ENCODE results near the gene GORAB.

The GORAB gene

DNA sequence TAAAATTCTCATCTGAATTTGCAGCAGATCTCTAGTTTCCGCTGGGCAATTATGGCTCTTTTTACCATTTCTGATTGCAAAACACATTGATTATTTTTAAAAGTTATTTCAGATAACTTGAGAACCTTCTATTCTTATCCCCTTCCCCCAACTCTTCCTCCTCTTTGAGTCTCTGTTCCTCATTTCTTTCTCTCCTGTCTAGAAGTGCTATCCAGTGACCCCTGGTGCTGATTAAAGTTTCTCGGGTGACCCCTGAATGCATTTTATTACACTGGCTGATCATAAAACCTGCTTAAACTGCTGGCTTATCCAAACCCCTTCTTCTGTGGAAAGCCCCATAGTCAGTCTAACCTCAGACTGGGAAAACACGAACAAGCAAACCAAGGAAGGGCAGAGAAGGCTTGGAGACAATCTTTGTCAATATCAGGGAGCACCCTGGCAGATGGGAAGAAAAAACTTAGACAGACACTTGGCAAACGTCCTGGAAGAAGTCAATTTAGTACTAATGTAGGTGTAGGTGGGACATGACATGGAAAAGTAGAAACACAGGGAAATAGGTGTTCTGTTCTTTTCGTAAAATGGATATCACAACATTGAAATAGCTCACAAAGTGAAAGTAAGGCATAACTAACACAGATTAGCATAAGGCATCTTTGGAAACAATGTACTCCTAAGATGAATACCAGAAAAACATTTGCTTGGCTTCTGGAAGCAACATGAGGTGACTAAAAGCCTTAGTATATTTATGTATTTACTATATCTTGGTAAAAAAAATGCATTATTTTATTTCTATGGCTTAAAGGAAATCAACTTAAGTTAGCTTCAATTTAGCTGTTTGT is 61.4 kb downstream of the GORAB start:
- DNase-seq = no peak

DNA sequence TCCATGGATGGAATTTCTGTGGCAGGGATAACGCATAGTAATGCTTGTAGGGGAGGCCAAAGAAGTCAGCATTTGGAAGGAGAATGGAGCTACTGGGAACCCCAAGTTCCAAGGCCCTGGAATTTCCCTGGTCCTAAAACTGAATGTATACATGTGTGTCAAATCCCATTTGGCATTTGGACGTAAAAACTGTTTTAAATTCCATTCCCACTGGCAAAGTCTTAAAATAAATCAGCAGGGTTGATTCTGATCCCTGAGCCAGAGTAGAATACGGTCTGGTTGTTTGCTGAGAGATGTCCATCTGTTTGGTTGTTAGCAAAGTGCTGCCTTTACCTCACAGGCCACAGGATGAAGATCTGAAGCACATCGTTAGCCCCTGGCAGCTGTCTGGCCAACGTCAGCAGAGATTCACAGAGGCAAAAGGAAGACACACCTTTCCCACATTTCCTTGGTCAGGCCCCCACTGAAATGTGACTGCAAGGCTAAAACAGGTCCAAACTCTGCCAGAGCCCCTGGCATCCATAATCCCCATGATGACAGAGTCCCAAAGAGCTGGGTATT is 62.2 kb downstream of the GORAB start:
- DNase-seq = no peak

DNA sequence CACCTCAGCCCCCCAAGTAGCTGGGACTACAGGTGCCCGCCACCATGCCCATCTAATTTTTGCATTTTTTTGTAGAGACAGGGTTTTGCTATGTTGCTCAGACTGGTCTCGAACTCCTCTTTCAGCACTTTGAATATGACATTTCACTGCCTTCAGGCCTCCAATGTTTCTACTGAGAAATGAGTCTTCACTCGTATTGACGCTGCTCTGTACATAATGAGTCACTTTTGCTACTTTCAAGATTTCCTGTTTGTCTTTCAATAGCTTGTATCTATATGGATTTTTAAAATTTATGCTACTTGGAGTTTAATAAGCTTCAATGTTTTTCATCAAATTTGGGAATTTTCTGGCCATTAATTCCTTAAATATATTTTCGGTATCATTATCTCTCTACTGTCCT is 64.7 kb downstream of the GORAB start:
- DNase-seq = no peak

DNA sequence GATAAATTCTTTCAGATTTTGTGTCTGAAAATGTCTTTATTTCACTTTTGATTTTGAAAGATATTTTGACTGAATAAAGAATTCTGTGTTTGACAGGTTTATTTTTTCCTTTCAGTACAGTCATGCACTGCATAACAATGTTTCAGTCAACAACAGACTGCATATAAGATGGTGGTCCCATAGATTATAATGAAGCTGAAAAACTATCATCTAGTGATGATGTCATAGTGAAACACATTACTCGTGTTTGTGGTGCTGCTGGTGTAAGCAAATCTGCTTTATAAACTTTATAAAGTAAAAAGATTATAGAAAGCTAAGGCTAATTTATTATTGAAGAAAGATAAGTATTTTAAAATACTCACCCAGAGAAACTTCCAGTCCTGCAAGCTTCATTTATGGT is 66.7 kb downstream of the GORAB start:
- no peak for DNase-seq

DNA sequence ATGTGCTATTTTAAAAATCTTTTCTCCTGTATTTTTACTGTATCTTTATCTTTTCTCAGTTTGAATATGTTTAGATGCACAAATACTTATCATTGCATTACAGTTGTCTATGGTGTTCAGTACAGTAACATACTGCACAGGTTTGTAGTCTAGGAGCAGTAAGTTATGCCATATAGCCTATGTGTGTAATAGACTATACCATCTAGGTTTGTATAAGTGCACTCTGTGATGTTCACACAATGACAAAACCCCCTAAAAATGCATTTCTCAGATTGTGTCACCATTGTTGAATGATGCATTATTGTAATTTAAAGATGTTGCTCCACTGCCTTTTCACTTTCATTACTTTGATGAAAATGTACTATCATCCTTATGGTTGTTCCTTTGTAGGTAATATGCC is 67.1 kb downstream of the GORAB start:
- DNase-seq = no peak

DNA sequence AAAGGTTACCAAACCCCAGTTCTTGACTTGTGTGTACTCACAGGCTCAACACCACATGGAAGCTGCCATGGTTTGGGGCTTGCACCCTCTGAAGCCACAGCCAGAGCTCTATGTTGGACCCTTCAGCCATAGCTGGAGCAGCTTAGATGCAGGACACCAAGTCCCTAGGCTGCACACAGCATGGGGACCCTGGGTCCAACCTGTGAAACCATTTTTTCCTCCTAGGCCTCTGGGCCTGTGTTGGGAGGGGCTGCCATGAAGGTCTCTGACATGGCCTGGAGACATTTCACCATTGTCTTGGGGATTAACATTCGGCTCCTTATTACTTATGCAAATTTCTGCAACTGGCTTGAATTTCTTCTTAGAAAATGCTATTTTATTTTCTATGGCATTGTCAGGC is 69.9 kb downstream of the GORAB start:
- no peak for DNase-seq

All from hematopoietic multipotent progenitor cell treated with erythropoietin and hydrocortisone succinate and interleukin-3 and kit ligand, for 6 days (in vitro differentiated cells).